ENCODE data around the gene IL33. TPM values are rescaled to one million over a fixed set of nuclear protein-coding genes. Genes with fewer than 3 reads are reported as not detected.

The IL33 gene
- total and polyA plus RNA-seq, 2 of the 4 experiments (the other 2 are of a cell fraction), result not detected

DNA sequence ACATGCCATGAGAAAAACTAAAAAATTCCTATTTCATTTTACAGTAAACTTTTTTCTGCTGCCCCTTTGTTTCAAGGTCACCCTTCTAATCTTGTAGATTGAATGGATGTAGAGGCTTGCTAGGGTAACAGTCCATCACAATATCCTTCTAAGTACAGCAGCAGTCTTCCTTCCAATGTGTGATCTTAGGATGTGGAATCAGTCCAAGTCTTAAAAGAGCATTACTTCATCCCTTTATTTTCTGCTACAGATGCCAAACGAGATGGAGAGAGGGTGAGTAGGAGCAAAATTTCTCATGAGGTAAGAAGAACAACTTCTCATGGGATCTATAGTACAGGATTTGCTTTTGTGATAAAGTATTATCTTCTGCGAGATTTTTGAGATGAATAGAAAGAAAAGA is 704 bp upstream of the IL33 start:
- Histone ChIP-seq H3K9me3 (ENCODE audit: control insufficient read depth, insufficient read depth, low read length) (peaks cover 3% of the 10 kb centered on the region), H3K79me1 (ENCODE audit: low read depth in 1 of 2, low read length in 2 of 2) (no peaks in the 10 kb centered on the region), H2AK9ac (replicated peaks; ENCODE audit: low read depth, low read length, poor library complexity) (no peak overlapping the region), H3K56ac (ENCODE audit: extremely low read depth, insufficient read depth, low read length) (no peak overlapping the region), H2BK20ac (ENCODE audit: low read depth, low read length) (no peak overlapping the region), H3K27ac (ENCODE audit: insufficient read depth, low read length) (no peak overlapping the region), H3K4me1 (ENCODE audit: control insufficient read depth, insufficient read depth, low read length) (peaks cover 2% of the 10 kb centered on the region), H3K36me3 (ENCODE audit: control insufficient read depth, insufficient read depth, low read length) (no peaks in the 10 kb centered on the region), H2BK120ac (ENCODE audit: low read depth, low read length) (no peak overlapping the region), H3K27me3 (ENCODE audit: control insufficient read depth, insufficient read depth, low read length) (no peaks in the 10 kb centered on the region; the same call in 1 of the 2 replicates), H3K4me2 (ENCODE audit: low read depth, low read length) (no peak overlapping the region), H4K20me1 (ENCODE audit: insufficient read depth, low read length) (no peaks in the 10 kb centered on the region), H3K23ac (ENCODE audit: low read depth, low read length) (no peak overlapping the region), H2AFZ (replicated peaks; ENCODE audit: low read length, poor library complexity) (no peak overlapping the region), H2BK15ac (ENCODE audit: low read depth, low read length) (no peak overlapping the region), H3K14ac (replicated peaks; ENCODE audit: low read depth, low read length) (no peak overlapping the region), H3K4me3 (ENCODE audit: insufficient read depth, low read depth, low read length) (no peak overlapping the region), H4K5ac (ENCODE audit: low read depth, low read length) (no peak overlapping the region), H2AK5ac (ENCODE audit: low read depth, low read length) (no peak overlapping the region), H4K91ac (ENCODE audit: insufficient read depth, low read depth, low read length) (no peak overlapping the region), H3K4ac (ENCODE audit: low read depth, low read length) (no peak overlapping the region), H3K18ac (ENCODE audit: low read depth, low read length) (no peak overlapping the region), H4K8ac (ENCODE audit: low read depth in 2 of 2, low read length in 2 of 2) (no peak overlapping the region), H3K9me1 (ENCODE audit: insufficient read depth, low read length) (no peaks in the 10 kb centered on the region), H2BK5ac (ENCODE audit: low read depth, low read length, poor library complexity, severe bottlenecking) (no peak overlapping the region), H3K9ac (ENCODE audit: low read depth, low read length) (no peak overlapping the region)
- no CpG with 5 or more reads among the region's 2 CpGs for WGBS, 2 experiments (ENCODE audit: extremely low coverage in 2 of 2, insufficient read length in 1 of 2)
- ATAC-seq (ENCODE audit: low read depth) (no peak; the same call in 1 of the 2 replicates), DNase-seq (peak; percentile 36)
- dilution Hi-C loops (cut with HindIII; ENCODE audit: low sequenced_read_pairs, unreplicated experiment) (no loop called here), in situ Hi-C loops (cut with MboI; ENCODE audit: low sequenced_read_pairs) (no loop called here), intact Hi-C loops (cut with micrococcal nuclease) (no loop called here)
- POLR2A ChIA-PET (ENCODE audit: unreplicated experiment), result no interaction called here
- CTCF ChIA-PET, result no interaction called here
- no TSS peak for BruUV-seq (replicated peaks)
- no peak for TF ChIP-seq MAFK (IDR thresholded peaks at IDR 0.05; ENCODE audit: low read depth, low read length)
- TF ChIP-seq RAD21 (IDR thresholded peaks at IDR 0.05; ENCODE audit: low read length), result no peak
- TF ChIP-seq CEBPB (IDR thresholded peaks at IDR 0.05; ENCODE audit: low read depth, low read length), result no peak
- TF ChIP-seq BHLHE40 (IDR thresholded peaks at IDR 0.05; ENCODE audit: low read depth, low read length), result no peak
- TF ChIP-seq, protein P1, sequence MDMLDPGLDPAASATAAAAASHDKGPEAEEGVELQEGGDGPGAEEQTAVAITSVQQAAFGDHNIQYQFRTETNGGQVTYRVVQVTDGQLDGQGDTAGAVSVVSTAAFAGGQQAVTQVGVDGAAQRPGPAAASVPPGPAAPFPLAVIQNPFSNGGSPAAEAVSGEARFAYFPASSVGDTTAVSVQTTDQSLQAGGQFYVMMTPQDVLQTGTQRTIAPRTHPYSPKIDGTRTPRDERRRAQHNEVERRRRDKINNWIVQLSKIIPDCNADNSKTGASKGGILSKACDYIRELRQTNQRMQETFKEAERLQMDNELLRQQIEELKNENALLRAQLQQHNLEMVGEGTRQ (IDR thresholded peaks at IDR 0.05; ENCODE audit: low read depth, low read length), result no peak
- no peak for TF ChIP-seq NFE2L2 (IDR thresholded peaks at IDR 0.05; ENCODE audit: low read depth, low read length)
- no peak for TF ChIP-seq SMC3 (IDR thresholded peaks at IDR 0.05; ENCODE audit: low read depth, low read length)
- TF ChIP-seq POLR2A (IDR thresholded peaks at IDR 0.05; ENCODE audit: low read depth, low read length), result no peak
- TF ChIP-seq RFX5 (IDR thresholded peaks at IDR 0.05; ENCODE audit: low read depth, low read length), result no peak

Measured in IMR-90 (cell line).